ENCODE data around the gene PPP4R2. TPM values are rescaled to one million over a fixed set of nuclear protein-coding genes. Genes with fewer than 3 reads are reported as not detected.
A peak's percentile ranks its signal among the peaks of the same experiment; 100 is the strongest.

Gene PPP4R2
- polyA plus RNA-seq, 3 donors: 14.3 to 25.4 (median 18.7) TPM

GRCh38 chr3:73009008-73009407 is 12.4 kb downstream of the PPP4R2 start:
- Histone ChIP-seq H3K36me3 (replicated peaks in 1 of 2; ENCODE audit: control insufficient read depth in 1 of 2, insufficient read depth in 2 of 2, low read length in 2 of 2) (peaks cover 38 to 87% of the 10 kb centered on the region in 2 donors), H3K9ac (ENCODE audit: insufficient read depth, low read length, poor library complexity, severe bottlenecking) (no peak overlapping the region), H2AFZ (ENCODE audit: insufficient read depth, low read depth, low read length, poor library complexity, severe bottlenecking) (no peak overlapping the region), H3K4me2 (replicated peaks; ENCODE audit: extremely low read depth, low read length, poor library complexity, severe bottlenecking) (no peak overlapping the region), H3K9me3 (replicated peaks in 1 of 2; ENCODE audit: control insufficient read depth in 1 of 2, insufficient read depth in 1 of 2, low read length in 2 of 2) (no peaks in the 10 kb centered on the region), H3K27ac (ENCODE audit: low read depth in 1 of 2, low read length in 2 of 2) (no peak overlapping the region), H4K20me1 (ENCODE audit: insufficient read depth, low read length) (peaks cover 100% of the 10 kb centered on the region), H3K79me2 (ENCODE audit: insufficient read depth, low read length) (peaks cover 100% of the 10 kb centered on the region), H3K4me3 (replicated peaks in 1 of 3; ENCODE audit: low read depth in 2 of 3, low read length in 3 of 3) (no peak overlapping the region), H3K4me1 (ENCODE audit: control insufficient read depth in 1 of 2, insufficient read depth in 2 of 2, low read length in 2 of 2) (no peaks in the 10 kb centered on the region), H3K27me3 (ENCODE audit: control insufficient read depth in 2 of 2, insufficient read depth in 2 of 2, low read length in 2 of 2) (no peaks in the 10 kb centered on the region)
- H3K27me3 Mint-ChIP-seq (ENCODE audit: low read depth in 3 of 3): no peaks in the 10 kb centered on the region
- no peak overlapping the region for H3K4me3 Mint-ChIP-seq
- H3K27ac Mint-ChIP-seq: peak overlapping the region in 2 of 7 donors; percentile 17 to 43
- H3K9me3 Mint-ChIP-seq: peaks cover 0 to 3% (median 0%) of the 10 kb centered on the region in 7 donors
- peaks cover 15% of the 10 kb centered on the region for H3K4me1 Mint-ChIP-seq
- DNase-seq: no peak
- H3K36me3 Mint-ChIP-seq: peaks cover 59 to 85% of the 10 kb centered on the region in 2 donors
- TF ChIP-seq CTCF (IDR thresholded peaks at IDR 0.05): no peak
- intact Hi-C loops (cut with micrococcal nuclease): no loop called here
- 100% methylated on average over 2 of the region's 4 CpGs for WGBS (ENCODE audit: insufficient coverage)

GRCh38 chr3:73009750-73010149 is 13.1 kb downstream of the PPP4R2 start:
- H3K27me3 Mint-ChIP-seq (ENCODE audit: low read depth in 3 of 3): no peaks in the 10 kb centered on the region
- H3K36me3 Mint-ChIP-seq: peaks cover 55 to 81% of the 10 kb centered on the region in 2 donors
- Histone ChIP-seq H3K9me3 (replicated peaks in 1 of 2; ENCODE audit: control insufficient read depth in 1 of 2, insufficient read depth in 1 of 2, low read length in 2 of 2) (no peaks in the 10 kb centered on the region), H4K20me1 (ENCODE audit: insufficient read depth, low read length) (peaks cover 100% of the 10 kb centered on the region), H3K36me3 (replicated peaks in 1 of 2; ENCODE audit: control insufficient read depth in 1 of 2, insufficient read depth in 2 of 2, low read length in 2 of 2) (peaks cover 35 to 85% of the 10 kb centered on the region in 2 donors), H3K4me2 (replicated peaks; ENCODE audit: extremely low read depth, low read length, poor library complexity, severe bottlenecking) (no peak overlapping the region), H3K4me1 (ENCODE audit: control insufficient read depth in 1 of 2, insufficient read depth in 2 of 2, low read length in 2 of 2) (no peaks in the 10 kb centered on the region), H3K27ac (ENCODE audit: low read depth in 1 of 2, low read length in 2 of 2) (peak overlapping the region in 1 of 2 donors; percentile 2), H3K79me2 (ENCODE audit: insufficient read depth, low read length) (peaks cover 100% of the 10 kb centered on the region), H3K9ac (ENCODE audit: insufficient read depth, low read length, poor library complexity, severe bottlenecking) (no peak overlapping the region), H2AFZ (ENCODE audit: insufficient read depth, low read depth, low read length, poor library complexity, severe bottlenecking) (no peak overlapping the region), H3K4me3 (replicated peaks in 1 of 3; ENCODE audit: low read depth in 2 of 3, low read length in 3 of 3) (no peak overlapping the region), H3K27me3 (ENCODE audit: control insufficient read depth in 2 of 2, insufficient read depth in 2 of 2, low read length in 2 of 2) (no peaks in the 10 kb centered on the region)
- H3K4me1 Mint-ChIP-seq: peaks cover 15% of the 10 kb centered on the region
- H3K9me3 Mint-ChIP-seq: peaks cover 0 to 3% (median 0%) of the 10 kb centered on the region in 7 donors
- no peak for TF ChIP-seq CTCF (IDR thresholded peaks at IDR 0.05)
- no peak for DNase-seq
- H3K4me3 Mint-ChIP-seq: no peak overlapping the region
- H3K27ac Mint-ChIP-seq: no peak overlapping the region
- no CpG with 5 or more reads among the region's 3 CpGs for WGBS (ENCODE audit: insufficient coverage)
- intact Hi-C loops (cut with micrococcal nuclease): no loop called here

Measured in CD14-positive monocyte (primary cell).